Activated CD4-positive, CD25-positive, alpha-beta regulatory T cell treated with anti-CD3 and anti-CD28 coated beads, Interleukin-2, amount 50 U/mL, for 24 hours (primary cell): Measurements from ENCODE around the gene STAT4.

Experiments
- ATAC-seq, 2 donors: fragments of 150-1000 bp; cut with Tn5 transposase; one replicate each; pipeline ENCODE4 v1.10.0; 2021; ENCODE audit warnings: mild to moderate bottlenecking in 1 of 2, moderate library complexity in 1 of 2

The STAT4 gene, protein sequence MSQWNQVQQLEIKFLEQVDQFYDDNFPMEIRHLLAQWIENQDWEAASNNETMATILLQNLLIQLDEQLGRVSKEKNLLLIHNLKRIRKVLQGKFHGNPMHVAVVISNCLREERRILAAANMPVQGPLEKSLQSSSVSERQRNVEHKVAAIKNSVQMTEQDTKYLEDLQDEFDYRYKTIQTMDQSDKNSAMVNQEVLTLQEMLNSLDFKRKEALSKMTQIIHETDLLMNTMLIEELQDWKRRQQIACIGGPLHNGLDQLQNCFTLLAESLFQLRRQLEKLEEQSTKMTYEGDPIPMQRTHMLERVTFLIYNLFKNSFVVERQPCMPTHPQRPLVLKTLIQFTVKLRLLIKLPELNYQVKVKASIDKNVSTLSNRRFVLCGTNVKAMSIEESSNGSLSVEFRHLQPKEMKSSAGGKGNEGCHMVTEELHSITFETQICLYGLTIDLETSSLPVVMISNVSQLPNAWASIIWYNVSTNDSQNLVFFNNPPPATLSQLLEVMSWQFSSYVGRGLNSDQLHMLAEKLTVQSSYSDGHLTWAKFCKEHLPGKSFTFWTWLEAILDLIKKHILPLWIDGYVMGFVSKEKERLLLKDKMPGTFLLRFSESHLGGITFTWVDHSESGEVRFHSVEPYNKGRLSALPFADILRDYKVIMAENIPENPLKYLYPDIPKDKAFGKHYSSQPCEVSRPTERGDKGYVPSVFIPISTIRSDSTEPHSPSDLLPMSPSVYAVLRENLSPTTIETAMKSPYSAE

DNA sequence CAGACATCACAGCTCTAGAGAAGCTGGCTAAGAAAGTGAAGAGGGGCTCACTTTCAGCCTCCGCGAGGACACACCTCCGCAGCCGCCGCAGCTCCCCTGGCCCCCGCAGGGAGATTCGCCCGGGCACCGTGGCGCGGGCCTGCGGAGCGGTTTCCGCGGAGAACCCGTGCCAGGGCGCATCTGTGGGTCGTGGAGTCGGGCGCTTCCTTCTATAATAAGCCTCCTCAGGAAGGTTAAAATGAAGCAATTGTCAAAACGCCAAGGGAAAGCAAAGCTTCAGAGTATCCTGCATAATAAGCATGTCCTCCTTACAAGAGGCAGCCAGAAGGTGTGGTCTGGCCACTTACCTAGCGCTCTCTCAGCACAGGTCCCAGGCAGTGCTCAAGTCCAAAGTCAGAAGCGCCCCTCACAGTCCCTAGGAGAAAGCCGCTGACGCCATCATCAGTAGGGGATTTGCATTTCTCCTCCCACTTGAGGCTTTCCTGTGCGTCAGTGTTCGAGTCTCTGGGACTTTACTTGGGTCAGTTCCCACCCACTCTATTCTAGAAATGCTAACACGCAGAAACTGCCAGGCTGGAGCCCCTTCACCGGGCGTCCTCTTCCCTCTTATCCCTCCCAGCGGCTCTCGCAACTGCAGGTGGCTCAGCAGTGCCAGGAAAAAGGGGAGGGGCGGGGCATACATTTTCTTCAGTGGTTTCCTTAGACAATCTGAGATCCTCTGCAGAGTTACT is at the start of gene STAT4:
TSS of gene STAT4 (minus strand) at position 395 of the 731 bp plus-strand sequence. CDS start 2,791 bp downstream, outside the sequence.
- peak; percentile 88 to 91 for ATAC-seq

DNA sequence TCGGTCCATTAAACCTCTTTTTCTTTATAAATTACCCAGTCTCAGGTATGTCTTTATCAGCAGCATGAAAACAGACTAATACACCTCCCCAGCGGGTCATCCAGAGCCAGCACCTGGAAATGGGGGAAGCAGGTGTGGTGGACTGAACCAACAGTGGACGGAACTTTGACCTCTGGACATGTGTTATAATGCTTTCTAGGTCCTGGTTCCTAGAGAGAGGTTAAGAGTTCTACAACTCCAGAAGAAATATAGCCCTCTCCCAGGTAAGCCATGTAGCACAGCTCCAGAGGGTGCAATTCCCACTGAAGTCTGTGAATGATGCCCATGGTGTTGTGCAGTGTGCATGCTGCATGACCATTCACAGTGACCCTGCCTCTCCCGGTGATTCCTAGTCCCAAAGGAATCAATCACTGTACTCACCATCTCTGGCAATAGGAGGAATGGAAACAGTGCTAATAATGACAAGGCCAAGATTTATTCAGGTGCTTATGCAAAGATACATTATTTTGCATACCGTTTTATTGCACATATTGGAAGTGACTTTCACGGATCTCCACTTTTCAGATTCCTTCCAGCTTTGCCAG is 49.2 kb upstream of the STAT4 start:
- ATAC-seq = no peak

DNA sequence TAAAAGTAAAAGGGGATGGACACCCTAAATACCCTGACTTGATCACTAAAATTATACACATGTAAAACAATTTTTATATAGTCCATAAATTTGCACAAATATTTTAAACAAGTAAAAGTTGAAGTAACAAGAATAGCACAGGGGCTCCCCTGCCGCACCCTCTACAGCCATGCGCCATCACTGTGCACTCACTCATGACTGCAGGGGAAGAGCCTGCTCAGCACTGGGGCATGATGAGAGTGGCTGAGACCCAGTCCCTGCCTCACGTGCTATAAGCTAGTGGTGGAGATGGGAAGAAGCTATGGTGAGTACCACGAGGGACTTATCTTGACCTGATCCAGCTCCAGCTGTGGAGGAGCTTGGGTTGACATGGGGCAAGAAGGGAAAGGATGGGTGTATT is 47.5 kb upstream of the STAT4 start:
- ATAC-seq = no peak

DNA sequence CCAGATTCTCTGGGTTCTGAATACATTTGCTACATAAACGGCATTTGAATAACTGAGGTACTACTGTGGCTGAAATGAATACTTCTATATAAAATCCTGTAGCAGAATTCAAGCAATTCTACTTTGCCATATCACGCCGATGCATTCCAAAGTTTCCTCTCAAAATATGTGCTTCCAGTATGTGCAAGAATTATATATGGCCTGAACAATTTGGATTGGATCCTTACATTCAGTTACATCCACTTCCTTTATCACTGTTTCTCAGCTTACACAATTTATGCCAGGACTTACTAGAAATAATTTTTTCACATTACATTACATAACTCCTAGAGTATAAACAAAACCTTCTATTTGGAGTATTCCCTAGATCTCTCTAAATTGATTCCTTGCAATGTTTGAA is 46.3 kb upstream of the STAT4 start:
- ATAC-seq = no peak

DNA sequence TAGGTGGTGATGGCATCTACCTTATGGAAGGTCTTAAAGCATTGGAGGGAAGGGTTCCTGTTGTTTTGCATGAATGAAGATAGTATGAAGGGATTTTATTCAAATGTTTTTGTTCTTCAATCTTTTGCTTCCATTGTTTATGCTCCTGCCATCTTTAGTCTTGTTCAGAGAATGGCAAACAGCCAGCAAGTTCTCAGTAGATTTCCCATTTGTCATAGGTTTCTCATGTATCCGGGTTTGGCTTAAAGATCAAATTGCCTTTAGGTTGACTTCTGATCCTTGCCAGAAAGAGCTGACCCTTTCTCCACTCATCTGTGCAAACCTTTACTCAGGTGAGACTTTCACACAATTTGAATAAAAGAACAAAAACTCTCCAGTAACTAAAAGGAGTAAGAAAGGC is 44.2 kb upstream of the STAT4 start:
- no peak for ATAC-seq

DNA sequence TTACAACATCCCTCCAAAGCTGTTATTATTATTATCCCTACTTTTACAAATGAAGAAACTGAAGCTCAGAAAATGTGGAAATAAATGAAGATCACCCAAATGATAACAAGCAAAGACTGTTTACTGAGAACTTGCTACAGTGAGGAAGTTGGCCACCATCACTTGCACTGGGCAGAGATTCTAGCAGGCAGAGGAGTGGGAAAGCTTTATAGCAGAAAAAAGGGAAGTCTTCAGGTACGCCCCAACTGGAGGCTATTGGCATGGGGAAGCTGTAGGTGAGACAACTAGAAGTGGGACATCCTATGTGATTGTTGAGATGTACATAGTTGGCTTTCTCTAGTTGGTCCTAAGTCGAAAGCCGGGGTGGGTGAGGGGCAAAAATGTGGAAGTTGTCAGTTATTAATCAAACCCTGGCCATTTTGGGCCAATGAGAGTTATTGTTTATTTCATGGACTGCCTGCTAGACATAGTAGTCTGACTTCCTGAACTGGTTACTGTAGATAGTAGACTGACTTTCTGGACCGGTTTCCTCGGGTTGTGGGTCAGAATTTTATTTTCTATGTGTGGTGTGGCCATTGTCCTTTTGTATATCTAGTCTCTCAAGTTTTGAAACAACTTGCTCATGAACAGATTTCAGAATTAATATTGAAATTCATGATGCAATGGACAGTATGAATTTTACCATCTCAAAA is 40.2 kb upstream of the STAT4 start:
- ATAC-seq = no peak

DNA sequence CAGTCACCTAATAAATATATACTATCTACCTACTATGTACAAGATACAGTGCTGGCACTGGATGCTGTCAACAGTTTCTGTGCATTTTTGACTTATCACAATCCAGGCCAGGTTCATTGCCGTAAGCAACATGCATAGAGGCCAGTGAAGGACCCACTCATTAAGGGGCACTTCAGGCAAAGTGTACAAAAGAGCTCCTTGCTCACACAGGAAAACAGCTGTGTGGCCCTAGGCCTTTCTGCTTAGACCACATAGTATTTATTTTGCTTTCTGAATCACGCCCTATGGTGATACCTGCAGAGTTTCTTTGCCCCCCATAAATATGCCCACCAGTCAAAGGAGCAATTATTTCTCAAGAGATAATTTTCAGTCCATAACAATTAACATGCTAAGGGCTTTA is 39.6 kb upstream of the STAT4 start:
- ATAC-seq = no peak

DNA sequence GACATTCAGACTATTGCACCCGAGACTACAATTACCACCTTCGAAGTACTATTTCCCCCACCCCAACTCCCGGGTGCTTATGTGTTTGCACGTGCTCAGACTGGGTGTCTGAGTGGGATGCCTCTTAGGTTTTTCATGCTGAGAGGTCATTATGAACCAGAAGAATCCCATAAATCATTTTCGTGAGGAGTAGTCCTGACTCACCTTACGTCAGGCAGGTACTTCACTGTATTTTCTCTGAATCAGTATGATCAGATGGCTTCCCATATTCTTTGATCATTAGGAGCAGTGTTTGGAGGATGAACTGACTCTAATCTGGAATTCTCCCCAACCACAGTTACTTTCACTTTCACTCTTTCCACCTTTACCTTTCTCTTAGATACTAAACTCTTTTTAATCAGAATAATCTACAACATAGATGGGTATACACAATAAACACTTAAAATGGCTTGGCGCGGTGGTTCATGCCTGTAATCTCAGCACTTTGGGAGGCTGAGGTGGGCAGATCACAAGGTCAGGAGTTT is 38.4 kb upstream of the STAT4 start:
- ATAC-seq = no peak

DNA sequence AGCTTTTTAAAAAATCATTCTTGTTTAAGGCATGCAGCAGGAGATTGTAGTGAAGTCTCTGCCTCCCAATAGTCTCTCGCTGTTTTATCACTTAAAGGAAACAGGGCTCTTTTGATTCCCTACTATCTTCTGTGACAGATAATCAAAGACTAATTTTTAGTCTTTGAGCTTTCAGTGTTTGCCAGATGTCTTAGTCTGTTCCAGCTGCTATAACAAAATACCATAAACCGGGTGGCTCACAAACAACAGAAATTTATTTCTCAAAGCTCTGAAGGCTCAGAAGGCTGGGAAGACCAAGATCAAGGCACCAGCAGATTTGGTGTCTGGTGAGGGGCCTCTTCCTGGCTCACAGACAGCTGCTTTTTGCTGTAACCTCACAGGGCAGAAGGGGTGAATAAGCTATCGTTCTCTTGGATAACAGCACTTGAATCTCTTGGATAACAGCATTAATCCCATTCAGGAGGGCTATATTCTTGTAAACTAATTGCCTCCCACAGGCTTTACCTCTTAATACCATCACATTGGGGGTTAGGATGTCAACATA is 37.8 kb upstream of the STAT4 start:
- no peak for ATAC-seq

DNA sequence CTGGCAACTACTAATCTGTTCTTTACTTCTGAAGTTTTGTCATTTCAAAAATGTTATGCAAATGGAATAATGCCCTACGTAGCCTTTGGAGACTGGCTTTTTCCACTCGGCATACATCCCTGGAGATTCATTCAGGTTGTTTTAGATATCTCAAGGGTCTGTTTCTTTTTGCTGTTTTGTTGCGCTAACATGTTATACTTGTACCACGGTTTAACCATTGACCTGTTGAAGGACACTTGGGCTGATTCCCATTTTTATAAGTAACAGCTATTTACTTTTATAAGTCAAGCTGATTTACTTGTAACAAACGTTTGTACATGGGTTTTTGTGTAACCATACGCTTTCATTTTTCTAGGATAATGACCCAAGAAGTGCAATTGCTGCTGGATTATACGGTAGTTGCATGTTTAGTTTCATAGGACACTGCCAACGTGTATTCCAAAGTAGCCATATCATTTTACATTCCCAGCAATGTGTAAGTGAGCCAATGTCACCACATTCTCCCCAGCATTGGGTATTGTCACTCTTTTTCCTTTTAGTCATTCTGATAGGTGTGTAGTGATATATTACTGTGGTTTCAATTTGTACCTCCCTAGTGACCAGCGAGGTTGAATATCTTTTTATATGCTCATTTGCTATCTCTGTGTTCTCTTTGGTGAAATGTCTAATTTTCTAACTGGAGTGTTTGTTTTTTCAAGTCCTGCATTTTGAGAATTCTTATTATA is 36.5 kb upstream of the STAT4 start:
- ATAC-seq = no peak

DNA sequence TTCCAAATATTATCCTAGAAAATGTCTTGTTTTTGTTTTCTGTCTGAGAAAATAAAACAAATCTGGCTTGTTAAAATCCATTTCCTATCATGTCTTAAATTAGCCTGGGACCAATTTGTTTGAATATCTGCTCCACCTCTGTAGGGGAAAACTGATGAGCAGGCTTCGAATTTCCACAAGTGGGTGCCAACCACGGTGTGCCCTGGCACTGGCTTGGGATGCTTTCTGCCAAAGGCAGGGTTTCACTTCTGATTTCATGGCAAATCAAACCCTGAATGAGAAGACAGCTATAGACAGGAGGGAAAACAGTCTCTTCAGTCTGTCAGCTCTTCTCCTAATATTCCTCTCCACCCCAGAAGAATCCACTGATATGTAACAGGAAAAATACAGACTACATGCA is 33.7 kb upstream of the STAT4 start:
- ATAC-seq = no peak

DNA sequence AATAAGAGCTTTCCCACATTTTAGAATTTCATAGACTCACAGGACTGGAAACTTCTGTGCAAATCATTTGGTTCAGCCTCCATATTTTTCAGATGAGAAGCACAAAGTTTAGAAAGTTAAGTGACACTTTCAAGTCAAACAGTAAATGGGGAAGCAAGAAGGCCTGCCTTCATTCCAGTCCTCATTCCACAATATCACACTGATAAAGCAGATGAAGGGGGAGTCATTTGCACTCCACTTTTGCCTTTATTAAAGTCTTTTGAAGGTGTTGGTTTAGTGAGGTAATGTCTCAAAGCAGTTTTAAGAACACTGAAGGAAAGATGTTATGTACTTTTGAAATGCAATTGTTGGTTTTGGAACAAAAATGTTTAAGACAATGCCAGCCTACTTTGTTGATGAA is 32.7 kb upstream of the STAT4 start:
- no peak for ATAC-seq

DNA sequence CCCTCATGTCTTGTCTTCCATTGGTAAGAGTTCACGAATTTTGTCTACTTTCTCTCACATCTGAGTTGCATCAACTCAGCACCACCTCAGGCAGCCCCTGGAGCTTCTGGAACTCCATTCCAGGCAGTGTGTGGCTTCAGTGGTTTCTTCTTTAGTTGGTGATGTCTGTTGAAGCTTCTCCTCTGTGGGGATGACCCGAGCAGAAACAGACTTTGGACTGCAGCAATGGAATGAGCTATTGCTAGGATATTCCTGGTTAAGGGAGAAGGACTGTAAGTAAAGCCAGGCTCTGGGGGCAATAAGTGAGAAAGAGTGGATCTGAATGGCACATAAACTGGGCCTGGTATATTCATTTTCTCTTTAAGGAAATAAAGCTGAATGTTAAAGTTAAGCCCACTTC is 32.3 kb upstream of the STAT4 start:
- no peak for ATAC-seq

DNA sequence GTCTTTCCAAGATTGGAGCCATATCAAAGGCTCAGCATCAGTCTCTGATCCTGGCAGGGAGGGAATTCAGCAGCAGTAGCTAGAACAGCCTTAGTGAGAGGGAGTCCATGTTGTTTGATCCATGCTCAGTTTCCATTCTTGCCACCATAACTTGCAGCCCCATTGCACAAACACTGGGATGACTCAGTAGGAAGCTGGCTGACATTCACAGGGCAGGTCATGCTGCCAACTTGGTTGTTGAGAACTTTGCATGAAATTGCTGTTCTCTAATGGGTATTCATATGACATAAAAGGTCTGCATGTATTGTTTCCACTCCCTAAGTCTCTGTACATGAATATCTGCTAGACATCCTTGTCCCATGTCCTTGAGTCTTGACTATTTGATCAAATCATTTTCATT is 29.9 kb upstream of the STAT4 start:
- no peak for ATAC-seq

DNA sequence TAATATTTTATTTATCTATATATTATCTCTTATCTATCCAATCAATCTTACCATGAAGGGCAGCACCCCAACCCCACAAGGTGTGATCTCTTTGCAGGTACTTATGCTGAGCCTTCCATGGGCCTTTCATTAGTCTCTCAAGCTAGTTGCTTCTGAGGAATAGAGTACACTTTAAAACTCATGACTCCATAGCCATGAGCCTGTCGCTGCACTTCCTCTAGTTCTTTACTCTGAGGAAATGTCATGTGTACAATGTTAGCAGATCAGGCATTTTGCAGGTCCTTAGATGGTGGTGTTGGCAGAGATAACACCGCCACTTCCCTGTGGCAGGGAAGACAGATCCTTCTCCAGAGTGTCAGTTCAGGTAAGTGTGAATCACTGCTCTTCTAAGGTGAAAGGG is 29.5 kb upstream of the STAT4 start:
- no peak for ATAC-seq

DNA sequence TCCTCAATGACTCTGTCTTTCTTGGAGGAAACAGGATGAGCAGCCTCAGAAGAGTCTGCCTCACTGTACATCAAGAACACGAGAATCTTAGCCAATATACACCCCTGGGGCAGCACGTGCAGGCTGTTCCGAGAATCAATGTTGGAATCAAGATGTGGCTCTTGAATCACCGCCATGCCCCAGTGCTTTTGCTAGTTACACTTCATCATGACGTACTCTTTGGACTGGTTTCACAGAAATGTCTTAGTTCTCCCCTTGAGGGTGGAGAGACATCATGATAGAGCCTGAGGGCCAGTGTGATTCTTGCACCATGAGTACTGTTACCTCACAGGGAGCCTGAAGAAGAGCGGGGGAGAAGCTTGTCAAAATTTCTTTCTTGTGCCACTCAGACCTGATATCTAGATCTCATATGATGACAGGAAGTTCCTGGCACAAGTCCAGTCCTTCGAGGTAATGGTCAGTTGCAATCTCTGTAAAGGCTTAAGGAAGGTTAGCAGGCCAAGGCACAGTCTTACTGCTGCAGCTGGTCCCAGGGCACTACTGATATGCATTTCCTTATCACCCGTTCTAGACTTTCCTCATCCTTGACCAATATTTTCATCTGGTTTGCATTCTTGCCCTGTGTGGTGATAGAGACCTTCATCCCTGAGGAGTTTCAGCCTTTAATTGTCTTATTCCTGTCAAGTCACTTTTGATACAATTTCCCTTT is 28.2 kb upstream of the STAT4 start:
- no peak for ATAC-seq

DNA sequence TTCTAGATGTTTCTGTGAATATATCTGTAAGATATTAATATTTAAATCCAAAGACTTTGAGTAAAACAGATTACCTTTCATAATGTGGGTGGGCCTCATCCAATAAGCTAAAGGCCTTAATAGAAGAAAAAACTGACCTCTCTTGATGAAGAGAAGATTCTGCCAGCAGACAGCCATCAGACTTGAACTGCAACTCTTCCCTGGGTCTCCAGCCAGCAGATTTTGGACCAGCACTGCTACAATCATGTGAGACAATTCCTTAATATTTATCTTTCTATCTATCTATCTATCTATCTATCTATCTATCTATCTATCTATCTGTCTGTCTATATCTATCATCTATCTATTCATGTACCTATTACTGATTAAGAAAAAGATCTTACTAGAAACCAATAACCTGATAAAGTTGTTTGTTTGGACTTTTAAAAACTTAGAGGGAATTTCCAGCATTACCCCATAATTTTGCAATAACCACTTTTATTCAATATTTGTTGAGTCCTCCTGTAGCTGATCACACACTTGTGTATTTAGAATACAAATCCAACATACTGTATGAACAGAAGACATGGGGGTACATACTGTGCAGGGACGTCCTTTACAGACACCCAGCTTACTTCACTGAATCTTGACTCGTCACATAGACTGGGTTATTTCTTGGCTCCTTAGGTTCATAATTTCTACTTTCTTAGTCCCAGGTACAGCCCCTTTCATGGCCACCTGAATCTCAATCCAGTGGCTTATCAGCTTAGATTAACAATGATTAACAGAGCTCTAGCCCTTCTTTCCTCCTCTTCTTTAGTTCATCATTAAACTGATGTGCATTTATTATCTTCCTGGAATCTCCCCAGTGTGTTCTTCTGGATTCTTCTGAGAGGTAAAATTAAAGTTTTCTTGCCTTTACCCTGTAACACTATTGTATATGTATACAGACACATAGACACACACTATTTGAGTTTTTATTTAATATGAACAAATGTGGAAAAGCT is 27.2 kb upstream of the STAT4 start:
- ATAC-seq = no peak

DNA sequence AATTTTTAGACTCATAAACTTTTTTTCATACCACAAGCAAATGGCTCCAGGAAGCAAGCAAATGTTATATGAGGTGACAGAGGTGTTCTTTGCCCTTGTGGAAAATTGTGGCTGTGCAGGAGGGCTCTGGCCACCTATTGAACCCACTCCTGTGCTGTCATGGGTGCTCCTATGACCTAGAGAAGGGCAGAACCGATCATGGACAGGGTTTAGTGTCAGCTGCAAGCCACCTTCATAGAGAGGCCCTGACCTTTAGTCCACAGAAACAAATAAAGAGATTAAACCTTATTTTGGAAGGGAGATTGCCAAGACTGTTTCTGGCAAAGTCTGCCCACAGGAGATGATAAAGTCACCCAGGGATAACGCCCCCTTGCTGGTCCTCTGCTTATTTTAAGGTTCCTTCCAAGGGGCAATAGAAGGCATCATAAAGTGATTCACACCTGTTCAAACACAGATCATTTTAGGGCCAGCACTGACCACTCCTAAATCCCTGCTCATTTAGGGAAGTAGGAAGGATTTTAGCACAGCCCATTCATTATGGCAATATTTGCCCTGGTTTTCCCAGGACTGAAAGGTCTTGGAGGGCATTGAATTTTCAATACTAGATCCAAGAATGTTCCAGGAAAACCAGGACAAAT is 26.1 kb upstream of the STAT4 start:
- no peak for ATAC-seq

DNA sequence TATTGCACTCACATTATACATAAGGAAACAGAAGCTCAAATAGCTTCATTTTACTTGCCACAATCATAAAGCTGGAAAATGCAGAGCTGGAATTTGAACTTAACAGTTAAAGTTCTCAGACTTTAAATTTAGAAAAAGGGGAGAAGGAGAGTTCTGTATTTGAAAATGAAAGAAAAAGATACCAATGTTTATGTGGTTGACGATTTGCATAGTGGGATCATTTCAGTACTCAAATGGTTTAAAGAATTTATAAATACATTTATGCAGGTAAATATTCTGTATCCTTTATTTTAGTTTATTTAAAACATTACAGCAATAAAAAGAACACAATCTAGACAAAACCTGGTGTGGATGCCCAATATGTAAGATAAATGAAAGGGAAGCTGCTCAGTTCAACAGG is 25.5 kb upstream of the STAT4 start:
- ATAC-seq = no peak
